Naive thymus-derived CD8-positive, alpha-beta T cell (primary cell): ENCODE results near the gene TLK1. TPM values are rescaled to one million over a fixed set of nuclear protein-coding genes. Genes with fewer than 3 reads are reported as not detected.

Experiments
- ATAC-seq, 2 donors: fragments of 150-1000 bp; cut with Tn5 transposase in 1 of 2; sonication (Bioruptor Pico), chemical (Tn5 transposase) in 1 of 2; 1 replicate in 1 of 2; 2 replicates in 1 of 2; pipeline ENCODE4 v1.10.0; 2021; ENCODE audit warnings: mild to moderate bottlenecking in 2 of 2, moderate library complexity in 2 of 2
- POLR2A ChIA-PET: fragments of 350-600 bp; sonication (Branson Sonifier 250); formaldehyde crosslinking; loops from one replicate; lab custom pipeline; 2021; ENCODE audit warnings: antibody characterized with exemption; lab: Charles Lee
- DNase-seq, 10 donors: peaks; one replicate each; pipeline versions ENCODE4 v3.0.0 to v3.0.0-alpha.2; 2020 to 2022
- H3K27ac Mint-ChIP-seq, 10 donors: one replicate each; pipeline ENCODE4 v1.8.0; 2020 to 2022; ENCODE audit warnings: mild to moderate bottlenecking in 10 of 10, mixed read lengths in 10 of 10, moderate library complexity in 4 of 10, inconsistent platforms in 1 of 10
- H3K27me3 Mint-ChIP-seq, 5 donors: one replicate each; pipeline ENCODE4 v1.8.0; 2021 to 2022; ENCODE audit warnings: mixed read lengths in 5 of 5
- H3K36me3 Mint-ChIP-seq, 3 donors: one replicate each; pipeline ENCODE4 v1.8.0; 2020 to 2022; ENCODE audit warnings: mixed read lengths in 3 of 3, mild to moderate bottlenecking in 2 of 3, inconsistent platforms in 1 of 3
- H3K4me1 Mint-ChIP-seq, 4 donors: one replicate each; pipeline ENCODE4 v1.8.0; 2021 to 2022; ENCODE audit warnings: mixed read lengths in 4 of 4
- H3K4me3 Mint-ChIP-seq, 10 donors: one replicate each; pipeline ENCODE4 v1.8.0; 2020 to 2022; ENCODE audit warnings: mild to moderate bottlenecking in 10 of 10, mixed read lengths in 10 of 10, moderate library complexity in 6 of 10, inconsistent platforms in 1 of 10
- H3K9me3 Mint-ChIP-seq, 9 donors: one replicate each; pipeline ENCODE4 v1.8.0; 2020 to 2022; ENCODE audit warnings: mixed read lengths in 9 of 9, mild to moderate bottlenecking in 3 of 9, inconsistent platforms in 1 of 9, moderate library complexity in 1 of 9
- polyA plus RNA-seq, 3 donors: library from polyadenylated mRNA; unstranded; fragments of 300-500 nt; fragmentation: Illumina TruSeq; gene quantifications; one replicate each; pipeline ENCODE4 v1.2.3, GENCODE V29; 2021
- total RNA-seq, 8 experiments: library from RNA in 2 of 8; stranded (reverse) in 2 of 8; gene quantifications; one replicate each; pipeline ENCODE4 v1.2.3 and lab custom pipeline; 2021 to 2026

TLK1 gene
- total and polyA plus RNA-seq, 5 experiments from 2014 or later: 27.3 to 159 (median 53.7) TPM

GRCh38 chr2:171150694-171151285, 9.9 kb downstream of the TLK1 start:
- H3K4me3 Mint-ChIP-seq: no peak overlapping the region

GRCh38 chr2:171149986-171150693, 10.6 kb downstream of the TLK1 start:
- peak overlapping the region in 1 of 10 donors; percentile 3 for H3K4me3 Mint-ChIP-seq
- peak overlapping the region in 8 of 10 donors; percentile 10 to 81 (median 51) for H3K27ac Mint-ChIP-seq
- DNase-seq: no peak
- no peaks in the 10 kb centered on the region for H3K27me3 Mint-ChIP-seq
- peaks cover 0 to under 1% (median 0%) of the 10 kb centered on the region in 3 donors for H3K36me3 Mint-ChIP-seq
- POLR2A ChIA-PET: no interaction called here
- H3K9me3 Mint-ChIP-seq: no peaks in the 10 kb centered on the region
- ATAC-seq: no peak
- H3K4me1 Mint-ChIP-seq: peaks cover 25 to 82% (median 65%) of the 10 kb centered on the region in 4 donors

More at GRCh38 chr2:171150694-171151285, 9.9 kb downstream of the TLK1 start:
- Mint-ChIP-seq H3K27ac (peak overlapping the region in 4 of 10 donors; percentile 4 to 81 (median 57)), H3K36me3 (no peaks in the 10 kb centered on the region), H3K9me3 (no peaks in the 10 kb centered on the region), H3K27me3 (no peaks in the 10 kb centered on the region), H3K4me1 (peaks cover 25 to 83% (median 66%) of the 10 kb centered on the region in 4 donors)
- DNase-seq (no peak), ATAC-seq (no peak)
- POLR2A ChIA-PET: no interaction called here

GRCh38 chr2:171149171-171149938, 11.3 kb downstream of the TLK1 start:
- H3K27ac Mint-ChIP-seq: peak overlapping the region in 4 of 10 donors; percentile 29 to 72 (median 50)
- no peaks in the 10 kb centered on the region for H3K27me3 Mint-ChIP-seq
- no peak for ATAC-seq
- DNase-seq: no peak
- POLR2A ChIA-PET: no interaction called here
- peaks cover 0 to 5% (median 4%) of the 10 kb centered on the region in 3 donors for H3K36me3 Mint-ChIP-seq
- H3K4me3 Mint-ChIP-seq: no peak overlapping the region
- peaks cover 27 to 83% (median 66%) of the 10 kb centered on the region in 4 donors for H3K4me1 Mint-ChIP-seq
- H3K9me3 Mint-ChIP-seq: no peaks in the 10 kb centered on the region

GRCh38 chr2:171147081-171147480, 13.6 kb downstream of the TLK1 start:
- peaks cover 0 to 5% (median 4%) of the 10 kb centered on the region in 3 donors for H3K36me3 Mint-ChIP-seq

GRCh38 chr2:171146633-171147032, 14.1 kb downstream of the TLK1 start:
- peaks cover 0 to 5% (median 4%) of the 10 kb centered on the region in 3 donors for H3K36me3 Mint-ChIP-seq
- ATAC-seq: no peak
- no peak for DNase-seq
- H3K27ac Mint-ChIP-seq: peak overlapping the region; percentile 9 to 84 (median 54)
- no peaks in the 10 kb centered on the region for H3K27me3 Mint-ChIP-seq
- peak overlapping the region in 5 of 10 donors; percentile 6 to 53 (median 29) for H3K4me3 Mint-ChIP-seq
- H3K9me3 Mint-ChIP-seq: no peaks in the 10 kb centered on the region
- H3K4me1 Mint-ChIP-seq: peaks cover 36 to 84% (median 79%) of the 10 kb centered on the region in 4 donors
- POLR2A ChIA-PET: no interaction called here

More at GRCh38 chr2:171147081-171147480, 13.6 kb downstream of the TLK1 start:
- peak overlapping the region in 4 of 10 donors; percentile 4 to 53 (median 16) for H3K4me3 Mint-ChIP-seq
- H3K4me1 Mint-ChIP-seq: peaks cover 36 to 83% (median 75%) of the 10 kb centered on the region in 4 donors
- POLR2A ChIA-PET: interaction anchor here (0.6 to 0.9 kb wide), 2 partner anchors 61 to 183 kb away, joined by 3 to 7 read pairs; no protein-coding TSS in a partner anchor
- H3K27me3 Mint-ChIP-seq: no peaks in the 10 kb centered on the region
- no peak for DNase-seq
- H3K27ac Mint-ChIP-seq: peak overlapping the region in 7 of 10 donors; percentile 12 to 84 (median 53)
- no peaks in the 10 kb centered on the region for H3K9me3 Mint-ChIP-seq
- ATAC-seq: no peak

- H3K4me3 Mint-ChIP-seq: no peak overlapping the region
- no peaks in the 10 kb centered on the region for H3K9me3 Mint-ChIP-seq
- H3K4me1 Mint-ChIP-seq: peaks cover 36 to 87% (median 84%) of the 10 kb centered on the region in 4 donors
- ATAC-seq: no peak
- POLR2A ChIA-PET: no interaction called here
- no peak for DNase-seq
- H3K27ac Mint-ChIP-seq: peak overlapping the region in 1 of 10 donors; percentile 53
- H3K36me3 Mint-ChIP-seq: peaks cover 0 to 5% (median 4%) of the 10 kb centered on the region in 3 donors
- no peaks in the 10 kb centered on the region for H3K27me3 Mint-ChIP-seq
Observed at GRCh38 chr2:171146071-171146470, 14.6 kb downstream of the TLK1 start.

- H3K36me3 Mint-ChIP-seq: peaks cover 0 to 7% (median 4%) of the 10 kb centered on the region in 3 donors
Observed at GRCh38 chr2:171143670-171144062, 17.0 kb downstream of the TLK1 start.

GRCh38 chr2:171142398-171142797, 18.3 kb downstream of the TLK1 start:
- Mint-ChIP-seq H3K27ac (peak overlapping the region in 1 of 10 donors; percentile 15), H3K4me1 (peaks cover 24 to 84% (median 72%) of the 10 kb centered on the region in 4 donors), H3K36me3 (peaks cover 0 to 9% (median 4%) of the 10 kb centered on the region in 3 donors), H3K27me3 (no peaks in the 10 kb centered on the region), H3K4me3 (peak overlapping the region in 6 of 10 donors; percentile 4 to 38 (median 14)), H3K9me3 (no peaks in the 10 kb centered on the region)
- POLR2A ChIA-PET: interaction anchor here (1.0 kb wide), 1 partner anchor 16 kb away, joined by 3 read pairs; no protein-coding TSS in a partner anchor
- DNase-seq: no peak
- no peak for ATAC-seq

More at GRCh38 chr2:171143670-171144062, 17.0 kb downstream of the TLK1 start:
- no peak for ATAC-seq
- peak overlapping the region in 5 of 10 donors; percentile 2 to 18 (median 11) for H3K4me3 Mint-ChIP-seq
- no peaks in the 10 kb centered on the region for H3K9me3 Mint-ChIP-seq
- POLR2A ChIA-PET: interaction anchor here (0.6 kb wide), 1 partner anchor 1801 kb away, joined by 3 read pairs; no protein-coding TSS in a partner anchor
- DNase-seq: no peak
- H3K27me3 Mint-ChIP-seq: no peaks in the 10 kb centered on the region
- H3K27ac Mint-ChIP-seq: peak overlapping the region in 1 of 10 donors; percentile 40
- peaks cover 31 to 89% (median 80%) of the 10 kb centered on the region in 4 donors for H3K4me1 Mint-ChIP-seq

- H3K27ac Mint-ChIP-seq: peak overlapping the region in 2 of 10 donors; percentile 10 to 22
- no peak for DNase-seq
- peak overlapping the region in 7 of 10 donors; percentile 0 to 32 (median 20) for H3K4me3 Mint-ChIP-seq
- ATAC-seq: no peak
- H3K27me3 Mint-ChIP-seq: no peaks in the 10 kb centered on the region
- POLR2A ChIA-PET: interaction anchor here (1.0 kb wide), 1 partner anchor 18 kb away, joined by 3 read pairs; no protein-coding TSS in a partner anchor
- H3K4me1 Mint-ChIP-seq: peaks cover 19 to 84% (median 71%) of the 10 kb centered on the region in 4 donors
- peaks cover 0 to 9% (median 7%) of the 10 kb centered on the region in 3 donors for H3K36me3 Mint-ChIP-seq
- no peaks in the 10 kb centered on the region for H3K9me3 Mint-ChIP-seq
Observed at GRCh38 chr2:171141320-171141719, 19.4 kb downstream of the TLK1 start.

GRCh38 chr2:171139860-171140259, 20.8 kb downstream of the TLK1 start:
- DNase-seq (no peak), ATAC-seq (no peak)
- peak overlapping the region in 2 of 10 donors; percentile 57 to 74 for H3K27ac Mint-ChIP-seq
- H3K9me3 Mint-ChIP-seq: no peaks in the 10 kb centered on the region
- peaks cover 0 to 6% (median 5%) of the 10 kb centered on the region in 3 donors for H3K36me3 Mint-ChIP-seq
- POLR2A ChIA-PET: no interaction called here
- no peaks in the 10 kb centered on the region for H3K27me3 Mint-ChIP-seq
- peak overlapping the region in 2 of 10 donors; percentile 6 to 58 for H3K4me3 Mint-ChIP-seq
- peaks cover 24 to 89% (median 74%) of the 10 kb centered on the region in 4 donors for H3K4me1 Mint-ChIP-seq

GRCh38 chr2:171136024-171136423, 24.7 kb downstream of the TLK1 start:
- Mint-ChIP-seq H3K27ac (peak overlapping the region in 7 of 10 donors; percentile 6 to 85 (median 57)), H3K9me3 (no peaks in the 10 kb centered on the region), H3K36me3 (peaks cover 0 to 13% (median 12%) of the 10 kb centered on the region in 3 donors), H3K4me3 (peak overlapping the region in 1 of 10 donors; percentile 44), H3K4me1 (peaks cover 22 to 85% (median 66%) of the 10 kb centered on the region in 4 donors), H3K27me3 (no peaks in the 10 kb centered on the region)
- ATAC-seq (no peak), DNase-seq (no peak)
- POLR2A ChIA-PET: no interaction called here
